Measurements from ENCODE around the gene KCNE4.

GRCh38 chr2:223081789-223082188 lies 29.8 kb downstream of the KCNE4 start:
- TF ChIP-seq, protein P1, sequence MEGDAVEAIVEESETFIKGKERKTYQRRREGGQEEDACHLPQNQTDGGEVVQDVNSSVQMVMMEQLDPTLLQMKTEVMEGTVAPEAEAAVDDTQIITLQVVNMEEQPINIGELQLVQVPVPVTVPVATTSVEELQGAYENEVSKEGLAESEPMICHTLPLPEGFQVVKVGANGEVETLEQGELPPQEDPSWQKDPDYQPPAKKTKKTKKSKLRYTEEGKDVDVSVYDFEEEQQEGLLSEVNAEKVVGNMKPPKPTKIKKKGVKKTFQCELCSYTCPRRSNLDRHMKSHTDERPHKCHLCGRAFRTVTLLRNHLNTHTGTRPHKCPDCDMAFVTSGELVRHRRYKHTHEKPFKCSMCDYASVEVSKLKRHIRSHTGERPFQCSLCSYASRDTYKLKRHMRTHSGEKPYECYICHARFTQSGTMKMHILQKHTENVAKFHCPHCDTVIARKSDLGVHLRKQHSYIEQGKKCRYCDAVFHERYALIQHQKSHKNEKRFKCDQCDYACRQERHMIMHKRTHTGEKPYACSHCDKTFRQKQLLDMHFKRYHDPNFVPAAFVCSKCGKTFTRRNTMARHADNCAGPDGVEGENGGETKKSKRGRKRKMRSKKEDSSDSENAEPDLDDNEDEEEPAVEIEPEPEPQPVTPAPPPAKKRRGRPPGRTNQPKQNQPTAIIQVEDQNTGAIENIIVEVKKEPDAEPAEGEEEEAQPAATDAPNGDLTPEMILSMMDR (IDR thresholded peaks at IDR 0.05; ENCODE audit: insufficient read depth, low read depth, low read length): no peak
- no peak for TF ChIP-seq EZH2 (IDR thresholded peaks at IDR 0.05; ENCODE audit: insufficient read depth, low read length)
